Forelimb muscle (tissue), 1 donor: ENCODE results near the gene PEX1. TPM values are rescaled to one million over a fixed set of nuclear protein-coding genes. Genes with fewer than 3 reads are reported as not detected.
A peak's percentile ranks its signal among the peaks of the same experiment; 100 is the strongest.
"Not testable (repeated sequence)": the region's sequence is repeated elsewhere in the genome, so short reads cannot be mapped to it uniquely, and the experiment has no call there.

Experiments
- DNase-seq: peaks from one replicate; pipeline ENCODE4 v3.0.0-alpha.2; 2013; ENCODE audit warnings: low read depth
- polyA plus RNA-seq: library from polyadenylated mRNA; unstranded; fragments of 120-200 nt; gene quantifications from one replicate; pipeline ENCODE4 v1.2.1, GENCODE V29; 2013; ENCODE audit not compliant: insufficient read length

PEX1 gene
- polyA plus RNA-seq: 23.3 TPM

- peak; percentile 99 for DNase-seq
These were observed at the start of gene PEX1, which contains the start of gene RBM48 for GRCh38 chr7:92528188-92528957. Gene PEX1, minus strand, starts transcription at chr7:92528520. Its CDS starts 85 bp downstream, at chr7:92528435. Gene RBM48, plus strand, starts transcription at chr7:92528795. Its CDS starts 19 bp downstream, at chr7:92528814.

- no peak for DNase-seq
These were observed 48.0 kb upstream of the PEX1 start for GRCh38 chr7:92576296-92576695.

GRCh38 chr7:92569137-92569536, 40.8 kb upstream of the PEX1 start:
- no peak for DNase-seq

DNA sequence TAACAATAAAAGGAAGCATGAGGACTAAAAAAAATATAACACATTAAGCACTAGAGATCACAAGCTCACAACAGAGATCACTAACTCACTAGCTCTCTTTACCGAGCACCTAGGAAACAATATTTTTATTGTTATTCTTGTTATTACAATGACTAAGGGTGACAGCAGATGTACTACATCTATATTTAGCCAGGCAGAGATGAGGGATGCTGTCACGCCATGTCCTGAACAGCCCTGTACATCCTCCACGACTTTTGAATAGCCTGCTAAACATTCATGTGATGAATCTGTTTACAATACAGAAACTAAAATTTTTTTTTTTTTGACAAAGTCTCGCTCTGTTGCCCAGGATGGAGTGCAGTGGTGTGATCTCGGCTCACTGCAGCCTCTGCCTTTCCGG, 39.1 kb upstream of the PEX1 start:
- no peak for DNase-seq

- DNase-seq: no peak
These were observed 35.0 kb upstream of the PEX1 start for GRCh38 chr7:92563345-92563744.

DNA sequence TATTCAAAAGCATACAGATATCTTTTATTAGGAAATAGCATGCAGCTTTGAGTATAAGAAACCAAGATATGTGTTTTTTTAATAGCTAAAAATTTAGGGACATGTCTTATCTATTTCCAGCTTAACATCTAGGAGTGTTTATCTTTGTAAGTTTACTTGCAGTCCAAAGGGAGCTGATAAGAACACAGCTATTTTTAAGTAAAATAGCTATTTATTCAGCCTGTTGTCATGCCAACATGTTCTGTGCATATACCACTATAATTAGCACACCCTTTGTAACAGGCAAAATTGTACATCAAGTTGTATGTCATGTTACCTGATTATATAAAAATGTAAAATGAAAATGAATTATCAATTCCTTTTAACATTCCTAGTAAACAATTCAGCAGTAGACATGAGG, 32.3 kb upstream of the PEX1 start:
- DNase-seq: no peak

- no peak for DNase-seq
These were observed 29.6 kb upstream of the PEX1 start for GRCh38 chr7:92557808-92558362.

DNA sequence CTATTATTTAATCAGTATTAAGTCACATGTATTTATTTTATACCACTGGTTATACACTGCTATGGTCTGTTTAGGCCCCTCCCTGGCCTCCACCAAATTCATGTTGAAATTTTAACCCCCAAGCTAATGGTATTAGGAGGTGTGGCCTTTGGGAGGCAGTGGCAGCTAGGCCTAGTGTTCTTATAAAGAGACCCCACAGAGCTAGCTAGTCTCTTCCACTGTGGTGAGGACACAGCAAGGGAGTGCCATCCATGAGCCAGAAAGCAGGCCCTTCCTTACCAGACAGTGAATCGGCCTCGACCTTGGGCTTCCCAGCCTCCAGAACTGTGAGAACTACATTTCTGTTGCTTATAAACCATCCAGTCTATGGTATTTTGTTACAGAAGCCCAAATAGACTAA, 28.9 kb upstream of the PEX1 start:
- no peak for DNase-seq

DNA sequence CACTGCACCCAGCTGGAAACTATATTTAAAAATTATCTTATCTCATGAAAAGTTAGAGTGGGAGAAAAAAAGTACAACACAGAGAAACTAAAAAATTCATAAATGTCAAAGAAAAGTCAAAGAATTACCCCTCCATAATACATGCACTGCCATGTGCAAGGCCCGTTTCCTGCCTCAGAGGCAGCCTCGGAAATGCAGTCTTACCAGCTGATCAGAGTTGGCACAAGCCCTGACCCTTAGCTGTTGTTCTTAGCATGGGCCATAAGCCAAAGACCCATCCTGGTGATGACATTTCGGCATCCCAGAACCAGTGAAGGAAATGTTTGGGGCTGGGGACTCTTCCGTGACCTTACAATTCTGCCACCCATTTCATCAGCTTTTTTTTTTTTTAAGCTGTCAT, 21.9 kb upstream of the PEX1 start:
- no peak for DNase-seq

GRCh38 chr7:92547579-92547978, 19.3 kb upstream of the PEX1 start:
- DNase-seq: no peak

DNA sequence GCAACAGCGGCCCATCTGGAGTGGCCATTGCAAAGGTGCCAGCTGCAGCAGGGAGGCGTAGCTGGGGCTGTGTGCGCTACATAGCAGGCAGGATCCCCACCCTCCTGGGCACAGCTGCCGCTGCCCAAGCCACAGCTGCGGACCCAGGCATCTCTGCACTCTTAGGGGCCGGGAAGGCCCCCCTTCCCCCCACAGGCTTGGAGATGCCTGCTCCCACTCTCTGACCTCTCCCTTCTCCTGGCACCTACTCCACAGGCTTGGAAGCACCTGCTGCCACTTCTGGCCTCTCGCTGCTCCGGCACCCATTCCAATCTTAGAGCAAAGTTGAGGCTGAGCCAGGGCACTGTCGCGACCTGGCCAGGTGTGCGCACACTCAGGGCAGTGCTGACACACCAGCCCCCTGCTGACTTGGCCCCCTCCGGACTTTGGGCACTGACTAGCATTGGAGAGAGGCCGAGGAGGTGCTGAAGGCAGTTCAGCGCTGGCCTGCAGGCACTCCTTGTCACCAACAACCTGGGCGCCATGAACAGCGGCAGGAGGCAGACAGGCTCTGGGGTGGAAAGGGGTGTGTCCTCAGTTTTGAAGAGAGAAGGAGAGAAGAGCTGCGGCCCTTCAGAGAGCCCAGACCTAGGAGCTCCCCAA, 18.7 kb upstream of the PEX1 start:
- no peak for DNase-seq

DNA sequence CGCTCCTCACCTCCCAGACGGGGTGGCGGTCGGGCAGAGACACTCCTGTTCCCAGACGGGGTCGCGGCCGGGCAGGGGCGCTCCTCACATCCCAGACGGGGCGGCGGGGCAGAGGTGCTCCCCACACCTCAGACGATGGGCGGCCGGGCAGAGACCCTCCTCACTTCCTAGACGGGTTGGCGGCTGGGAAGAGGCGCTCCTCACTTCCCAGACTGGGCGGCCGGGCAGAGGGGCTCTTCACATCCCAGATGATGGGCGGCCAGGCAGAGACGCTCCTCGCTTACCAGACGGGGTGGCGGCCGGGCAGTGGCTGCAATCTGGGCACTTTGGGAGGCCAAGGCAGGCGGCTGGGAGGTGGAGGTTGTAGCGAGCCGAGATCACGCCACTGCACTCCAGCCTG, 16.8 kb upstream of the PEX1 start:
- DNase-seq: not testable (repeated sequence)

DNA sequence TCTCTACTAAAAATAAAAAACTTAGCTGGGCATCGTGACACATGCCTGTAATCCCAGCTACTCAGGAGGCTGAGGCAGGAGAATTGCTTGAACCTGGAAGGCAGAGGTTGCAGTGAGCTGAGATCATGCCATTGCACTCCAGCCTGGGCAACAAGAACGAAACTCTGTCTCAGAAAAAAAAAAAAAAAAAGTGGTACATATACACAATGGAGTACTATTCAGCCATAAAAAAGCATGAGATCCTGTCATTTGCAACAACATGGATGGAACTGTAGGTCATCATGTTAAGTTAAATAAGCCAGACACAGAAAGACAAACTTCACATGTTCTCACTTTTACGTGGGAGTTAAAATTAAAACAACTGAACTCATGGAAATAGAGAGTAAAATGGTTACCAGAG, 15.2 kb upstream of the PEX1 start:
- not testable (repeated sequence) for DNase-seq

- DNase-seq: no peak
These were observed 6.3 kb upstream of the PEX1 start for GRCh38 chr7:92534572-92534971.

- DNase-seq: no peak
These were observed 591 bp upstream of the PEX1 start for GRCh38 chr7:92528958-92529264.

- DNase-seq: no peak
These were observed 776 bp downstream of the PEX1 start for GRCh38 chr7:92527300-92528187.

DNA sequence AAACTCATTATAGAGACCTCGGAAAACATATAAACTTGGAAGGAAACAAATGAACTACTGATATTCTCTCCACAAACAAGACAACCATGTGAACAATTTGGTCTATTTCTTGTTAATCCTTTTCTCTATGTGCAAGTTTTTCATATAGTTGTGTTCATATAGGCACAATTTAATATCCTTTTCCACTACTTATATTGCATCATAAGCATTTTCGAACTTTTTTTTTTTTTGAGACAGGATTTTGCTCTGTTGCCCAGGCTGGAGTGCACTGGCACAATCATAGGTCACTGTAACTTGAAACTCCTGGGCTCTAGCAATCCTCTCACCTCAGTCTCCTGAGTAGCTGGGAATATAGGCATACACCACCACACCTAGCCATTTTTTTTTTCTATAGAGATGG, 5.2 kb downstream of the PEX1 start:
- DNase-seq: no peak

- DNase-seq: no peak
These were observed 8.3 kb downstream of the PEX1 start for GRCh38 chr7:92520024-92520423.

DNA sequence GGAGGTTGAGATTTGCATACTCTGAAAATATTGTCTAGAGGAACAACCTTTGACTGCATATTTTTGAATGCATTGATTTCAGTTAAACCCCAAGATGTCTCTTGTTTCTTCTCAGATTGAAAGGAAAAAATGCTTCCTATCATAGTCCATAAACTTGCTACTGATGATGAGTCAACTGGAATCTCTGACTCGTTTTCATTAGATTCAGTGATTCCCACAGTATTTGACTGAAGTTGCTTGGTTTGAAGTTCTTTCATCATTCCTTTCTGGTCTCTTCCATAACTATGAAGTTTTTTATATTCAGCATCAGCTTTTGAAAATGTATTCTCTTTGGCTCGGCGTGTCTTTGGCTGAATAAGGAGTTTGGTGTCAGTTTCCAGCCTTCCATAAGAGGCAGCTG, 10.7 kb downstream of the PEX1 start:
- DNase-seq: no peak

GRCh38 chr7:92513167-92513902, 15.0 kb downstream of the PEX1 start:
- DNase-seq: no peak

GRCh38 chr7:92508946-92509345, 19.4 kb downstream of the PEX1 start:
- DNase-seq: no peak
